H1 (cell line): Measurements from ENCODE around the gene MIOX. TPM values are rescaled to one million over a fixed set of nuclear protein-coding genes. Genes with fewer than 3 reads are reported as not detected.

Source experiments
- CTCF ChIA-PET: fragments of 300-600 bp; sonication (Branson Sonifier 250); formaldehyde crosslinking; loops from one replicate; lab custom pipeline; 2021; ENCODE audit not compliant: partially characterized antibody; lab: Charles Lee
- POLR2A ChIA-PET: fragments of 300-600 bp; sonication (Branson Sonifier 250); formaldehyde crosslinking; loops from one replicate; lab custom pipeline; 2021; ENCODE audit warnings: inconsistent platforms; ENCODE audit not compliant: partially characterized antibody; lab: Charles Lee
- DNase-seq, 2 experiments: peaks; one replicate each; pipeline versions ENCODE4 v3.0.0 to v3.0.0-alpha.2; 2010 to 2022; ENCODE audit warnings: low spot score in 2 of 2, low read depth in 1 of 2, mixed read lengths in 1 of 2
- FAIRE-seq: peaks from 2 replicates; lab custom pipeline; 2011; peaks lifted over from hg19 to GRCh38; lab: Jason Lieb, UNC
- H2AFZ ChIP-seq: 2 replicates; pipeline ENCODE4 v1.8.1; 2012; ENCODE audit warnings: low read length, inconsistent platforms
- H2AK5ac ChIP-seq: 2 replicates; pipeline ENCODE4 v1.6.1; 2013; ENCODE audit warnings: low read depth, low read length
- H2BK120ac ChIP-seq: replicated peaks from 2 replicates; pipeline ENCODE3; 2013; ENCODE audit warnings: low read depth, low read length, inconsistent platforms
- H2BK12ac ChIP-seq: 2 replicates; pipeline ENCODE4 v1.6.1; 2013; ENCODE audit warnings: low read depth, low read length
- H2BK15ac ChIP-seq: 2 replicates; pipeline ENCODE4 v1.6.1; 2013; ENCODE audit warnings: low read length
- H2BK20ac ChIP-seq: 2 replicates; pipeline ENCODE4 v1.6.1; 2013; ENCODE audit warnings: low read length
- H2BK5ac ChIP-seq: 2 replicates; pipeline ENCODE4 v1.6.1; 2013; ENCODE audit warnings: low read depth, low read length
- H3K14ac ChIP-seq: 2 replicates; pipeline ENCODE4 v1.6.1; 2013; ENCODE audit warnings: inconsistent platforms; ENCODE audit not compliant: insufficient read length
- H3K18ac ChIP-seq: 2 replicates; pipeline ENCODE4 v1.6.1; 2013; ENCODE audit warnings: low read length; ENCODE audit errors: extremely low read depth
- H3K23ac ChIP-seq: 2 replicates; pipeline ENCODE4 v1.6.1; 2013; ENCODE audit warnings: inconsistent platforms; ENCODE audit not compliant: insufficient read length
- H3K23me2 ChIP-seq: 2 replicates; pipeline ENCODE4 v1.6.1; 2013; ENCODE audit warnings: low read depth, low read length
- H3K27ac ChIP-seq: 2 replicates; pipeline ENCODE4 v1.6.1; 2011; ENCODE audit warnings: low read depth, low read length, inconsistent platforms
- H3K27me3 ChIP-seq, 4 experiments: replicated peaks in 1 of 4; 1 replicate in 1 of 4; 2 replicates in 3 of 4; pipeline versions ENCODE4 v1.6.1 to v1.8.1; 2011 to 2013; ENCODE audit warnings: low read length in 3 of 4, mild to moderate bottlenecking in 3 of 4, inconsistent platforms in 2 of 4, mixed read lengths in 2 of 4, moderate library complexity in 1 of 4; ENCODE audit not compliant: control insufficient read depth in 3 of 4, insufficient read depth in 3 of 4; ENCODE audit errors: extremely low read depth in 1 of 4
- H3K36me3 ChIP-seq, 4 experiments: 2 replicates each; pipeline versions ENCODE4 v1.6.1 to v1.8.1; 2011 to 2013; ENCODE audit warnings: mild to moderate bottlenecking in 4 of 4, low read length in 3 of 4, moderate library complexity in 2 of 4, control low read depth in 1 of 4, inconsistent platforms in 1 of 4; ENCODE audit not compliant: insufficient read depth in 4 of 4, control insufficient read depth in 2 of 4
- H3K4ac ChIP-seq: replicated peaks from 2 replicates; pipeline ENCODE3; 2013; ENCODE audit warnings: low read length, low read depth, mixed read lengths, inconsistent platforms; ENCODE audit not compliant: insufficient read length
- H3K4me1 ChIP-seq, 4 experiments: replicated peaks in 1 of 4; 1 replicate in 1 of 4; 2 replicates in 3 of 4; pipeline versions ENCODE4 v1.6.1 to v1.8.1; 2011 to 2013; ENCODE audit warnings: low read length in 3 of 4, inconsistent platforms in 2 of 4, mixed read lengths in 1 of 4; ENCODE audit not compliant: insufficient read depth in 4 of 4, control insufficient read depth in 3 of 4
- H3K4me2 ChIP-seq, 2 experiments: 2 replicates each; pipeline versions ENCODE4 v1.6.1 to v1.8.1; 2011 to 2013; ENCODE audit warnings: low read depth in 2 of 2, low read length in 2 of 2, control low read depth in 1 of 2, inconsistent platforms in 1 of 2, mild to moderate bottlenecking in 1 of 2; ENCODE audit not compliant: insufficient read depth in 1 of 2
- H3K4me3 ChIP-seq, 4 experiments: fragments of 200-600, 300-600 bp in 1 of 4; sonication (generic), shearing (Covaris generic), sonication (Bioruptor Twin) in 1 of 4; 2 replicates each; pipeline versions ENCODE4 v1.5.1 to v1.8.1; 2011 to 2016; ENCODE audit warnings: low read length in 4 of 4, low read depth in 3 of 4, control low read depth in 2 of 4, inconsistent platforms in 2 of 4, mild to moderate bottlenecking in 2 of 4, mixed read lengths in 1 of 4, moderate library complexity in 1 of 4; ENCODE audit not compliant: insufficient read depth in 2 of 4; ENCODE audit errors: extremely low read depth in 1 of 4
- H3K56ac ChIP-seq: replicated peaks from 2 replicates; pipeline ENCODE3; 2013; ENCODE audit warnings: low read depth, mild to moderate bottlenecking, mixed read lengths, low read length, inconsistent platforms; ENCODE audit not compliant: insufficient read length
- H3K79me1 ChIP-seq: 2 replicates; pipeline ENCODE4 v1.6.1; 2013; ENCODE audit warnings: low read depth, low read length, control low read depth
- H3K79me2 ChIP-seq, 2 experiments: 2 replicates each; pipeline versions ENCODE4 v1.6.1 to v1.8.1; 2012 to 2013; ENCODE audit warnings: low read length in 2 of 2, mild to moderate bottlenecking in 2 of 2, inconsistent platforms in 1 of 2; ENCODE audit not compliant: insufficient read depth in 2 of 2, control insufficient read depth in 1 of 2
- H3K9ac ChIP-seq, 4 experiments: replicated peaks in 1 of 4; 1 replicate in 1 of 4; 2 replicates in 3 of 4; pipeline versions ENCODE4 v1.6.1 to v1.8.1; 2011 to 2013; ENCODE audit warnings: low read depth in 3 of 4, low read length in 3 of 4, control low read depth in 2 of 4, mild to moderate bottlenecking in 2 of 4, moderate library complexity in 2 of 4, inconsistent platforms in 1 of 4; ENCODE audit errors: extremely low read depth in 1 of 4
- H3K9me3 ChIP-seq, 2 experiments: 2 replicates each; pipeline versions ENCODE4 v1.6.1 to v1.8.1; 2012 to 2013; ENCODE audit warnings: mild to moderate bottlenecking in 2 of 2, moderate library complexity in 2 of 2, control low read depth in 1 of 2, inconsistent platforms in 1 of 2, low read depth in 1 of 2, low read length in 1 of 2, mixed read lengths in 1 of 2; ENCODE audit not compliant: insufficient read depth in 2 of 2
- H4K20me1 ChIP-seq, 2 experiments: replicated peaks in 1 of 2; 2 replicates each; pipeline versions ENCODE3 to v1.8.1; 2011 to 2013; ENCODE audit warnings: inconsistent platforms in 2 of 2, low read length in 2 of 2, mild to moderate bottlenecking in 1 of 2; ENCODE audit not compliant: insufficient read depth in 2 of 2, control insufficient read depth in 1 of 2
- H4K5ac ChIP-seq: 2 replicates; pipeline ENCODE4 v1.6.1; 2013; ENCODE audit warnings: low read length, low read depth, mixed read lengths, inconsistent platforms; ENCODE audit not compliant: insufficient read length
- H4K8ac ChIP-seq: 2 replicates; pipeline ENCODE4 v1.8.0; 2013; ENCODE audit warnings: mild to moderate bottlenecking, moderate library complexity, low read length, inconsistent platforms; ENCODE audit not compliant: insufficient read depth; ENCODE audit errors: extremely low read depth
- H4K91ac ChIP-seq: replicated peaks from 2 replicates; pipeline ENCODE3; 2013; ENCODE audit warnings: low read length, mixed read lengths, inconsistent platforms; ENCODE audit not compliant: insufficient read length
- CBX8 ChIP-seq: fragments of 300-800, 300-1000 bp; sonication (generic); IDR thresholded peaks from 2 replicates; pipeline ENCODE4 v1.7.1; 2016; ENCODE audit warnings: low read depth, low read length, borderline replicate concordance
- CREB1 ChIP-seq: IDR thresholded peaks from 2 replicates; pipeline ENCODE4 v1.6.1; 2012; ENCODE audit warnings: inconsistent platforms
- CTCF ChIP-seq, 3 experiments: IDR thresholded peaks; 1 replicate in 2 of 3; 2 replicates in 1 of 3; pipeline versions ENCODE4 v1.5.1 to v1.6.1; 2011; ENCODE audit warnings: low read length in 3 of 3, mild to moderate bottlenecking in 3 of 3, inconsistent platforms in 2 of 3, low read depth in 1 of 3, moderate library complexity in 1 of 3; ENCODE audit not compliant: insufficient read depth in 1 of 3; ENCODE audit errors: control extremely low read depth in 1 of 3
- E2F6 ChIP-seq: IDR thresholded peaks from 2 replicates; pipeline ENCODE4 v1.6.1; 2012; ENCODE audit warnings: inconsistent platforms
- GABPA ChIP-seq: IDR thresholded peaks from 2 replicates; pipeline ENCODE4 v1.6.1; 2011; ENCODE audit warnings: mild to moderate bottlenecking, low read length, moderate library complexity, borderline replicate concordance; ENCODE audit not compliant: insufficient read depth
- JUN ChIP-seq: IDR thresholded peaks from 2 replicates; pipeline ENCODE4 v1.6.1; 2011; ENCODE audit warnings: low read depth, mild to moderate bottlenecking, improper control_type of control experiment, low read length
- RNF2 ChIP-seq: fragments of 200-900, 300-1000 bp; sonication (generic); IDR thresholded peaks from 2 replicates; pipeline ENCODE4 v1.7.1; 2016; ENCODE audit warnings: borderline replicate concordance, low read depth, mild to moderate bottlenecking, antibody characterized with exemption, low read length; ENCODE audit not compliant: poor library complexity, severe bottlenecking; ENCODE audit errors: missing control alignments
- TCF12 ChIP-seq: IDR thresholded peaks from 2 replicates; pipeline ENCODE4 v1.6.1; 2011; ENCODE audit warnings: low read depth, mild to moderate bottlenecking, low read length
- TEAD4 ChIP-seq: IDR thresholded peaks from 2 replicates; pipeline ENCODE4 v1.6.1; 2012; ENCODE audit warnings: low read depth, low read length, inconsistent platforms, mixed read lengths
- WGBS, 2 experiments: shearing (Covaris generic) in 1 of 2; methylation state at CpG; one replicate each; pipeline versions ENCODE4 v1.1.6 to v1.1.7; 2013 to 2015; ENCODE audit warnings: low lambda C conversion rate in 2 of 2, mixed read lengths in 2 of 2, inconsistent platforms in 1 of 2, low coverage in 1 of 2, missing lambda C conversion rate in 1 of 2; ENCODE audit not compliant: insufficient replicate concordance in 2 of 2, insufficient coverage in 1 of 2, insufficient read length in 1 of 2; ENCODE audit errors: extremely low coverage in 1 of 2, missing lambda C conversion rate in 1 of 2; 5-methylcytosine and 5-hydroxymethylcytosine counted together
- polyA plus RNA-seq, 7 experiments: library from polyadenylated mRNA; depleted of rRNA in 3 of 7; stranded (reverse) in 5 of 7; unstranded in 2 of 7; fragments of >200 nt in 5 of 7; fragments of 200-250 nt in 2 of 7; gene quantifications; 1 replicate in 5 of 7; 2 replicates in 1 of 7; 4 replicates in 1 of 7; pipeline versions ENCODE4 v1.2.1 to v1.2.3, GENCODE V29; 2011 to 2013; ENCODE audit warnings: missing spikeins in 2 of 7, mixed read lengths in 2 of 7
- total RNA-seq: library from RNA; stranded (reverse); fragmentation: NEBNext Ultra II Directional; extraction: Animal tissue kit (Norgen Biotek cat#: 25700); gene quantifications from 2 replicates; pipeline ENCODE4 v1.2.1, GENCODE V29; 2021

Gene MIOX
- total and polyA plus RNA-seq, 2 of the 8 experiments (the other 6 are each of a cell fraction or from before 2014, with no cell fraction given): 0.30 to 0.32 TPM

GRCh38 chr22:50454556-50455075 is 32.0 kb upstream of the MIOX start:
- no peaks in the 10 kb centered on the region for H3K9me3 ChIP-seq
- no peak for DNase-seq
- TF ChIP-seq E2F6: no peak
- TF ChIP-seq CBX8: no peak
- no peak for TF ChIP-seq JUN
- no peak for TF ChIP-seq TEAD4
- no peak for TF ChIP-seq CREB1
- TF ChIP-seq RNF2: no peak
- no peak for TF ChIP-seq CTCF (IDR thresholded peaks at IDR 0.05; ENCODE audit: control extremely low read depth in 1 of 3, insufficient read depth in 1 of 3, low read depth in 1 of 3, low read length in 3 of 3)
- TF ChIP-seq GABPA: no peak
- no peak for TF ChIP-seq TCF12

More at GRCh38 chr22:50454556-50455075, 32.0 kb upstream of the MIOX start:
- Histone ChIP-seq H2AK5ac (no peak overlapping the region), H2BK15ac (no peak overlapping the region), H3K23me2 (no peaks in the 10 kb centered on the region), H4K20me1 (peaks cover 13 to 20% of the 10 kb centered on the region in 2 experiments), H3K27ac (no peak overlapping the region), H3K27me3 (no peaks in the 10 kb centered on the region; a peak in 1 of 7 replicates), H3K79me2 (no peaks in the 10 kb centered on the region), H4K5ac (no peak overlapping the region), H2BK120ac (no peak overlapping the region), H3K4me3 (no peak overlapping the region), H3K14ac (no peak overlapping the region), H2BK20ac (no peak overlapping the region), H2BK12ac (no peak overlapping the region), H3K56ac (no peak overlapping the region), H3K36me3 (peaks cover 10 to 37% (median 20%) of the 10 kb centered on the region in 4 experiments), H3K18ac (no peak overlapping the region), H4K91ac (no peak overlapping the region), H3K79me1 (no peaks in the 10 kb centered on the region), H4K8ac (no peak overlapping the region), H2BK5ac (no peak overlapping the region), H3K4ac (no peak overlapping the region), H3K23ac (no peak overlapping the region), H3K4me1 (no peaks in the 10 kb centered on the region), H3K4me2 (no peak overlapping the region), H3K9ac (no peak overlapping the region), H2AFZ (no peak overlapping the region)
- FAIRE-seq: no peak
- ChIA-PET POLR2A (interaction anchor here (0.9 to 1.8 kb wide), 3 partner anchors 14 to 54 kb away, joined by 3 to 4 read pairs (median 3); no protein-coding TSS in a partner anchor), CTCF (interaction anchor here (1.8 to 6.0 kb wide), 2 partner anchors 15 to 43 kb away, joined by 7 to 60 read pairs; no protein-coding TSS in a partner anchor)
- 94% methylated on average over 23 of the region's 27 CpGs; no CpG with 5 or more reads in 1 of the 2 experiments for WGBS, 2 experiments
